Memory B cell (primary cell): Measurements from ENCODE around the gene TNP1.

Experiments
- ATAC-seq: fragments of 150-1000 bp; cut with Tn5 transposase; 2 replicates; pipeline ENCODE4 v1.10.0; 2021; ENCODE audit warnings: low read depth, mild to moderate bottlenecking, moderate library complexity
- DNase-seq, 2 donors: peaks; one replicate each; pipeline ENCODE4 v3.0.0; 2022; ENCODE audit warnings: low spot score in 2 of 2
- H3K27ac Mint-ChIP-seq: one replicate; pipeline ENCODE4 v1.8.0; 2022; ENCODE audit warnings: mild to moderate bottlenecking, moderate library complexity, mixed read lengths
- H3K27me3 Mint-ChIP-seq: one replicate; pipeline ENCODE4 v1.8.0; 2022; ENCODE audit warnings: mixed read lengths
- H3K36me3 Mint-ChIP-seq: one replicate; pipeline ENCODE4 v1.8.0; 2022; ENCODE audit warnings: mild to moderate bottlenecking, mixed read lengths
- H3K4me1 Mint-ChIP-seq: one replicate; pipeline ENCODE4 v1.8.0; 2022; ENCODE audit warnings: mixed read lengths
- H3K4me3 Mint-ChIP-seq: one replicate; pipeline ENCODE4 v1.8.0; 2022; ENCODE audit warnings: mild to moderate bottlenecking, moderate library complexity, mixed read lengths
- H3K9me3 Mint-ChIP-seq: one replicate; pipeline ENCODE4 v1.8.0; 2022; ENCODE audit warnings: mixed read lengths

TNP1 gene

GRCh38 chr2:216839688-216840087 is 20.2 kb downstream of the TNP1 start:
- H3K27ac Mint-ChIP-seq: no peak overlapping the region
- H3K27me3 Mint-ChIP-seq: peaks cover 11% of the 10 kb centered on the region
- ATAC-seq (no peak), DNase-seq (no peak)
- no peaks in the 10 kb centered on the region for H3K4me1 Mint-ChIP-seq
- H3K9me3 Mint-ChIP-seq: peaks cover 4% of the 10 kb centered on the region
- no peaks in the 10 kb centered on the region for H3K36me3 Mint-ChIP-seq
- no peak overlapping the region for H3K4me3 Mint-ChIP-seq

DNA sequence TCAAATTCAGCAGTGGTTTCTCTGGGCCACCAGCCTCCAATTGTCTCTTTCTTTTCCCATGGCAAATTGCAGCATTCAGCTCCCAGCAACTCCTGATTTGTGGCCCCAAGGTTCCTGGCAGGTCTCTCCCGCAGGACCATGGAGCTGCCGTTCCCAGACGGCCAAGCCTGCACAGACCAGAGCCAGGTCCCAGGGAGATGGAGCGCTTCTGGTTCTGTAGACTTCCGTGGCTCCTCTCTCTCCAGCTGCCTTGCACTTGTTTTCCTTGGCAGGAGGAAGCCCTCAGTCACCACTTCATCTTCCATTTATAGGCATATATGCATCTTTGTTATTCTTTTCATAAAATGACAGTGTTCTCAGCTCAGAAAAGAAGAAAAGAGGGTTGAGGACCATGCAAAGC is 21.7 kb downstream of the TNP1 start:
- ATAC-seq: no peak
- Mint-ChIP-seq H3K9me3 (peaks cover 4% of the 10 kb centered on the region), H3K36me3 (no peaks in the 10 kb centered on the region), H3K4me1 (no peaks in the 10 kb centered on the region), H3K27ac (no peak overlapping the region), H3K27me3 (peaks cover 11% of the 10 kb centered on the region), H3K4me3 (no peak overlapping the region)
- DNase-seq: no peak

GRCh38 chr2:216837740-216838139 is 22.1 kb downstream of the TNP1 start:
- Mint-ChIP-seq H3K4me3 (no peak overlapping the region), H3K9me3 (peaks cover 4% of the 10 kb centered on the region), H3K27ac (no peak overlapping the region), H3K36me3 (no peaks in the 10 kb centered on the region), H3K4me1 (no peaks in the 10 kb centered on the region), H3K27me3 (peaks cover 11% of the 10 kb centered on the region)
- DNase-seq (no peak), ATAC-seq (no peak)

GRCh38 chr2:216833061-216833460 is 26.8 kb downstream of the TNP1 start:
- Mint-ChIP-seq H3K9me3 (peaks cover 4% of the 10 kb centered on the region), H3K27me3 (peaks cover 16% of the 10 kb centered on the region), H3K4me3 (no peak overlapping the region), H3K36me3 (no peaks in the 10 kb centered on the region), H3K4me1 (no peaks in the 10 kb centered on the region), H3K27ac (no peak overlapping the region)
- no peak for DNase-seq
- no peak for ATAC-seq

DNA sequence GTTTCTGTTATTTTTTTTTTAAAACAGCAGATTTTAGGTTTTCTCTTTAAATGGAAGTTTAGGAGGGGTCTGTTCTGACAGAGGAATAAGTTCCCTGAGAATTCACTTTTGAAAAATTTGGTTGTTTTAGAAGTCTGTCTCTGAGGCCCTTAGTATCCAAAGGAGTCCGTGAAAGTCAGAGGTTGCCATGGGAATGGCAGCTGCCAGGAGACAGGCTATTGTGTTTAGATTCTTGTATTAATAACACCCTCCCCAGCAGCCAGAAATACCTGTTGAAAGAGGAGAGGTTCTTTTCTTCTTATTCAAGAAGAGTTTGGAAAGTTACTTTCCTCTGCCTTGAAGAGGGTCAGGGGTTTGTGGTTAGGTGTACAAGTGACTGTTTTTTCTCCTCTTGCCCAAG is 29.5 kb downstream of the TNP1 start:
- no peak for DNase-seq
- Mint-ChIP-seq H3K9me3 (peaks cover 5% of the 10 kb centered on the region), H3K36me3 (no peaks in the 10 kb centered on the region), H3K27ac (no peak overlapping the region), H3K4me1 (no peaks in the 10 kb centered on the region), H3K4me3 (no peak overlapping the region), H3K27me3 (peaks cover 10% of the 10 kb centered on the region)
- no peak for ATAC-seq

DNA sequence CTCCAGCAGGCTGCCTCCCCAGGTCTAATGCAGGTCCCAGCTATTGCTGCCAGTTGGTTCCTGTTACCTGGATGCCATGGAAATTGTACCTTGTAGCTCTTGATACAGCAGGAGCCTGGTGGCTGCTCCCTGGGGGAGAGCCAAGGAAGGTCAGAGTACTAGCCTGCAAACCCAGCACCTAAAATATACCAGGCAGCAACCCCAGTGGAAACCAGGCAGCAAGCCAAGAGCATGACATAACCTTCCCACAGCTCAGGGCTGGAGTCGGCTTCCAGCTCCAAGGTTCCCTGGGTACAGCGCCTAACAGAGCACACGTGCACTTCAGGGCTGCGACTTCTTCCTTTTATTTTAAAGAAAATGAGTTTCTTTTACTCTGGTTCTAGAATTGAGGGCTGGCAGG is 30.3 kb downstream of the TNP1 start:
- Mint-ChIP-seq H3K36me3 (no peaks in the 10 kb centered on the region), H3K27ac (no peak overlapping the region), H3K27me3 (peaks cover 10% of the 10 kb centered on the region), H3K9me3 (peaks cover 5% of the 10 kb centered on the region), H3K4me1 (no peaks in the 10 kb centered on the region), H3K4me3 (no peak overlapping the region)
- no peak for DNase-seq
- no peak for ATAC-seq

DNA sequence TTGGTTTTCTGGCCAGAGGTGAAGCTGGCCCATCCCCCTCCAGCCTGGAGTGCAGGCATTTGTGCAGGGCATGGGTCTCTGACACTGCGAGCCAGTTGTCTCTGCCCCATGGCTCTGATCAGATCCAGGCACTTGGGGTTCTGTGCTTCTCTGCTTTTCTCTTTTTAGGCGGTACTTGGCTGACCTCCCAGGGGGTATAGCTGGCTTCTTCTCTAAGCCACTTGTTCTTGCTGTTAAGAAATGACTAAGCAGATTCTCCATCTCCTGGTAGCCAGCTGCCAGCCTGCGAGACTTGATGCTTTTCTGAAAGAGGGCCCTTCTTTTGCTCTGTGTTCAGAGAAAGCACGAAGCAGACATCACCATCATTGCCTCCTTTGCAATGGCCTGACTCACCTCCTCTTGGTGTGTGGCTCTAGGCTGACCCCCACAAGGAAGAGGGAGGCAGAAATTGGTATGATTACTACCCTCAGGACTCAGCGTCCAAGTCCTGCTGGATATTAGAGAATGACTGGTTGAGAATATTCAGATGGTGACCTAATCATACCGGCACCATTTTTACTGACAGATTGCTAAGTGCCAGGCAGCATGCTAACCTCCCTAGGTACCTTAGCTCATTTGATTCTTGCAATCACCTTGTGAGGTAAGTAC is 32.7 kb downstream of the TNP1 start:
- DNase-seq (no peak), ATAC-seq (no peak)
- Mint-ChIP-seq H3K27me3 (peaks cover 10% of the 10 kb centered on the region), H3K27ac (no peak overlapping the region), H3K4me1 (no peaks in the 10 kb centered on the region), H3K4me3 (no peak overlapping the region), H3K9me3 (peaks cover 5% of the 10 kb centered on the region), H3K36me3 (no peaks in the 10 kb centered on the region)

GRCh38 chr2:216822470-216822869 is 37.4 kb downstream of the TNP1 start:
- ATAC-seq (no peak), DNase-seq (no peak)
- Mint-ChIP-seq H3K27ac (no peak overlapping the region), H3K4me1 (no peaks in the 10 kb centered on the region), H3K36me3 (no peaks in the 10 kb centered on the region), H3K27me3 (peaks cover 5% of the 10 kb centered on the region), H3K9me3 (peaks cover 5% of the 10 kb centered on the region), H3K4me3 (no peak overlapping the region)

- H3K4me3 Mint-ChIP-seq: no peak overlapping the region
- H3K4me1 Mint-ChIP-seq: no peaks in the 10 kb centered on the region
- H3K27me3 Mint-ChIP-seq: peaks cover 8% of the 10 kb centered on the region
- H3K9me3 Mint-ChIP-seq: no peaks in the 10 kb centered on the region
- DNase-seq: no peak
- H3K36me3 Mint-ChIP-seq: no peaks in the 10 kb centered on the region
- no peak for ATAC-seq
- H3K27ac Mint-ChIP-seq: no peak overlapping the region
Observed at GRCh38 chr2:216820709-216821108, 39.2 kb downstream of the TNP1 start.

DNA sequence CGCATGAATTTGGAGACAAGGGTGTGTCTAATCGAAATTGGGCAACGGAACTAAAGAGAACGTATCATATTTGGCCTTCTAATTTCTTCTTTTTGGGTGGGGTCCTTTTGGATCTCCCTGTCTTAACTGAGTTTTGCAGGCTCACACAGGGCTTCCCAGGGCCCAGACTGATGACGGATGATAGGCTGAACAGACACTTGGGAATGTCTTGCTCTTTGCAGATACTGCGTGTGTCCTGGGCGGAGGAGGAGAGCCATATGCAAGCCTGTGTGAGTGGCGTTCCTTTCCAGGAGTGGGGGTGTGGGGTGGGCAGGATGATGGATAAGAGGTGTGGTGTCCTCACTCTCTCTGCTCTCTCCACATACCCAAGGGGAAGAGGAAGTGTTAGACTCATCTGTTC is 40.1 kb downstream of the TNP1 start:
- Mint-ChIP-seq H3K4me1 (no peaks in the 10 kb centered on the region), H3K27ac (no peak overlapping the region), H3K9me3 (no peaks in the 10 kb centered on the region), H3K4me3 (no peak overlapping the region), H3K27me3 (peaks cover 9% of the 10 kb centered on the region), H3K36me3 (no peaks in the 10 kb centered on the region)
- ATAC-seq (no peak), DNase-seq (no peak)

- Mint-ChIP-seq H3K27ac (no peak overlapping the region), H3K27me3 (peaks cover 9% of the 10 kb centered on the region), H3K9me3 (no peaks in the 10 kb centered on the region), H3K4me3 (no peak overlapping the region), H3K4me1 (no peaks in the 10 kb centered on the region), H3K36me3 (no peaks in the 10 kb centered on the region)
- no peak for ATAC-seq
- DNase-seq: no peak
Observed at GRCh38 chr2:216819055-216819454, 40.8 kb downstream of the TNP1 start.

GRCh38 chr2:216810399-216811160 is 49.3 kb downstream of the TNP1 start:
- no peak for DNase-seq
- ATAC-seq: no peak
- no peak overlapping the region for H3K4me3 Mint-ChIP-seq
- no peaks in the 10 kb centered on the region for H3K4me1 Mint-ChIP-seq
- no peaks in the 10 kb centered on the region for H3K9me3 Mint-ChIP-seq
- H3K36me3 Mint-ChIP-seq: no peaks in the 10 kb centered on the region
- peaks cover under 1% of the 10 kb centered on the region for H3K27me3 Mint-ChIP-seq
- H3K27ac Mint-ChIP-seq: no peak overlapping the region
